SH-SY5Y (cell line): ENCODE measurements around the gene GABRR3.

ENCODE experiments used
- GATA2 ChIP-seq: IDR thresholded peaks from 2 replicates; pipeline ENCODE4 v1.6.1; 2011; ENCODE audit warnings: mild to moderate bottlenecking, low read depth, low read length
- GATA3 ChIP-seq: IDR thresholded peaks from 2 replicates; pipeline ENCODE4 v1.6.1; 2011; ENCODE audit warnings: low read depth, mild to moderate bottlenecking, low read length, moderate library complexity

DNA sequence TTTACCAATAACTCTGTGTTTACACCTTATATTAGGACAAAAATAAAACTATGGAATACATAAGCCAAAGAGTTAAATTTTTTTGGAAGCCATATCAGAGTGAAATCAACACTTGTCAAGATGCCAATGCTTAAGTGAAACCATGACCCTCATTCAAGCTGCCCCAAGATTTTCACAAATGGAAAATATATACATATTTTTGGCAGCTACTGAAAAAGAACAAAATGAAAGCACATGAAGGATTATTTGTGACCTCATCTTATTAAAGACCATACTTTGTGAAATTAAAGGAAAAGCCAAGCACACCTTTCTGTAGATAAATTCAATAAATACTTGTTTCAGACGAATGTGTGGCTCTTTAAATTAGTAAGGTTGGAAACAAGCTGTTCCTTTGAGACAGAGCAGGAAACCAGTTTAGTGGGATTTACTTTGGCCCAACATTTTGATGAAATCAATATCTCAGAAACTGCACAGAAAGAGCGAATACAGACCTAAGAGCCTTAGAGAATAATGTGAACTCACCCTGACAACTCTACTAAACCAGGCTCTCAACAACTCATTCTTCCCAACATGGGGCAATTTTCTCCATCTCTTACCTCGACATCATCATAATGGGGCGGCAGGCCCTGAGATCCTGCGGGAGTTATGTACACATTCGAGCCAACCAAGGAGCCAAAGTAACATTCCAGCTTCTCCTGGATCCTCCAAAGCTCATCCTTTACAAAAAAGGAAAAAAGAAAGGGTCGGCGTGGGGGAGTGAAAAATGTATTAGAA is 73.9 kb downstream of the GABRR3 start:
- TF ChIP-seq GATA2 (no peak), GATA3 (no peak)
